ENCODE results near the gene SCMH1. TPM values are rescaled to one million over a fixed set of nuclear protein-coding genes. Genes with fewer than 3 reads are reported as not detected.

Gene SCMH1
- polyA plus RNA-seq, 3 donors = 39.0 to 44.2 (median 40.4) TPM

DNA sequence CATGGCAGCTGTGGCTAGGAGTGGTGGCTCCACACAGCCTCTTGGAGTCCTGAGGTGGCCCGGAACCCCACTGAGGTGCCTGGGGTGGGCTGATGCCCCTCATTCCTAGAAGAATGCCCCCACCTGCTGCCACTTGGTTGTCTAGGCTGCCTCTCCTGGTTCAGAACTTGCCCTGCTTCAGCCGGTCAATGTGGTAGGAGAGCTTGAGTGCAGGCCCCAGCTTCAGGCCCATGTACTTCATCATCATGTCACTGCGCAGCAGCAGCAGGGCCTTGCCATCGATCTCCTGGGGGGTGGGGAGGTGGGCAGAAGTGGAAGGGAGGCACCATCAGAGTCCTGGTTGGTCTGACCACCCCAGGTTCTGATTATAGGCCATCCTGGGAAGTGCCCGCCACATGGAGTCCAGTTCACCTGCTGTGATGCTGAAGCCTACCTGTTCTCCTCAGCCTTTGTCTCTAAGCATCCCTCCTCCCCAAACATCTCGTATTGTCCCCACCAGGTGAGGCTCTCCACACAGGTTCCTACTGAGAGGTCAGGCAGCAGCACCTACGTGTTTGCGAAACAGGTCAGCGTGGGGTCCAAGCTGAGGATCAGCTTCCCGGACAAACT is 214.0 kb downstream of the SCMH1 start:
- DNase-seq = no peak

DNA sequence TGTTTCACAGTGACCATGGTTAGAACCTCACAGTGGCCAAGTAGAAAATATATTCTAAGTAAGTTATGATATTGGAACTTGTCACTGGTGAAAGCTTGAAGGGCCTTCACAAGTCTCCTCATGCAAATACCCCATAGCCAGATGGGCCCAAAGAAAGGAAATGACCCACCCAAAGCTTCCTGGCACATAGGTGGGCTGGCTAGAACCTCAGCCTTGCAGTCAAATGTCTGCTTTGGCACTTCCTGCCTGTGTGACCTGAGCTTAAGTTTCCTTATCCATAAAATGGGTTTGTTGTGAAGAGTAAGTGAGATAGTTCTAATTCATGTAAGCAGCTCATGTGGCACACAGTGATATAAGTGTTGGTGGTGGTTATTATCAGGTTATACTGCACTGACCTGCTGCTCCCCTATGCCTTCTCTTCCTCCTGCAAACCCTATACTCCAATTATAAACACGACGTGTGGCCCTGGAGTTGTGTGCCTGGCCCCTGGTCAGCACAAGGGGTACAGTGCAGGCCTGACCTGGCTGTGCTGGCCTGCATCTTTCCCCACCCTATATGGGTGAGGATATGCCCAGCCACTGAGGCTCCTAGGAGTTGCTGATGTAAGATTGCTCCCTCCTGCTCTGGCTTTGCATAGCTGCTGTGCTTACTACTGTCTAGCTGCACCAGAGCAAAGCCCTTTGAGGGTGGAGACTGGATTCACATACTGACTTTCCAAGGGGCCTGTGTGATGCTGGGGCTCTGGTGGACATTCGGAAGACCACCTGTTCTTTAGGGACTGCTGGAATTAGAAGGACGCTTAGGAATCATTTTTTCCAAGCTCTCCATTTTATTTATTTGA is 215.9 kb downstream of the SCMH1 start:
- no peak for DNase-seq

DNA sequence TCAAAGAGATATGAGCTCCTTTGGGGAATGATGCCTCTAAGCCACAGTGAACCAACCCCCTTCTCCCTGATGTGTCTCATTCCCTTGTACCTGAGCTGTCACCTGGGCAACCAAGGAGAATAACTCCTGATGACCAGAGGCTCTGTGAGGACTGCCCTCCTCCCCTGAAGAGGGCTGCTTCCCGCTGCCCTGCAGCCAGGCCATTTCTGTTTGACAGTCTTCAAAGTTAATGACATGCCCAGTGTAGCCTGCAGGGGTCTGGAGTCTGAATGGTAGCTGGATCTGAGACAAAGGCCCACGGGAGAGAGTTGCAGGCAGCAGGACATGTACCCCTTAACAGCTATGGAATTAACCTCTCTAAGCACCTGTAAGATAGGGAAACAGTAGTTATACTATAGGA is 217.2 kb downstream of the SCMH1 start:
- no peak for DNase-seq

DNA sequence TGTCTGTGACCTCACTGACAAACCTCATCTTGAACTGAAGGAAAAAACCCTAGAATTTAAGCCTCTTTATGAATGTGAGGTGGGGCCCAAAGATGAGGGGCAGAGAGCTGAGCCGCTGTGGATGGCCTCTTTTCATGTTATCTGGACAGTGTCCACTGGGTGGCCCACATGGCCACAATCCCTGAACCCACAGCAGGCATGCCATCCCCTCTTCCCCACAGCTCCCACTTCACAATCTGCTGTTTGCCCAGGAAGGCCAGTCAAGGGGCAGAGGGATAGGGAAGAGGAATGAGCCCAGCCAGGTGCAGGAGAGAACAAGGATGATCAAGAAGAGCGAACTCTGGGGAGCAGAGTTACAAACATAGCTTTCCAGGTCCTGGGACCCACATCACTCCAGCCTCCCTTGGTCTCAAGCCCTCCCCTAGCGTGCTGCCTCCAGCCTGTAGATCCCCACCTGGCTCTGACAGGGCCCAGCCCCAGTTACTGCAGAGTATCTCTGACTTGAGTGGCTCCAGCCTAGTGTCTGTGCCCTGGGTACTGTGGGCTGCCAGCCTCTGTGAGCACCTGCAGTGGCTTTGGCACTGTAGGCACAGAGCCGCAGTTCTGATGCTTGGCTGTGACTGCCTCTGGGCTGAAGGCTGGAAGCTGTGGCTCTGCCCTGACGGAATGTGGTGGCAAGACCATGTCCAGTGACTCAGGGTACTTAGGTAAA is 218.7 kb downstream of the SCMH1 start:
- DNase-seq = no peak

DNA sequence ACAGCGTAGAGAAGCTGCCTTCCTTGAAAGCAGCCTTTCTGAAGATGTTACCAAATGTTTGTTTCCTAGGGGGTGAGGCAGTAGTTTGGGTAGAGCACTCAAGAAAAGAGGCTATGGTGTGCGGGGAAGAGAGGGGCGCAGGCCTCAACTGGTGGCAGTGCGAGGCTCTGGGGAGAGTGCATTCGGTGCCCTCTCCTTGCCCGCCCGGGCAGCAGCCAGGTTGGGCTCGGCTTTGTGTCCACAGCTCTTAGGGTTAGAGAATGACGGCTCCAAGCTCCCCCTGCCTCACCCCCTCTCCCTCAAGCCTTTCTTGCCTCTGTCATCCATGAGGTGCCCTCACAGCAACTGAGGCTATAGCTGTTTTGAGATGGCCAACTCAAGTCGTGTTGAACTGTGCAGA is 219.7 kb downstream of the SCMH1 start:
- DNase-seq = no peak

DNA sequence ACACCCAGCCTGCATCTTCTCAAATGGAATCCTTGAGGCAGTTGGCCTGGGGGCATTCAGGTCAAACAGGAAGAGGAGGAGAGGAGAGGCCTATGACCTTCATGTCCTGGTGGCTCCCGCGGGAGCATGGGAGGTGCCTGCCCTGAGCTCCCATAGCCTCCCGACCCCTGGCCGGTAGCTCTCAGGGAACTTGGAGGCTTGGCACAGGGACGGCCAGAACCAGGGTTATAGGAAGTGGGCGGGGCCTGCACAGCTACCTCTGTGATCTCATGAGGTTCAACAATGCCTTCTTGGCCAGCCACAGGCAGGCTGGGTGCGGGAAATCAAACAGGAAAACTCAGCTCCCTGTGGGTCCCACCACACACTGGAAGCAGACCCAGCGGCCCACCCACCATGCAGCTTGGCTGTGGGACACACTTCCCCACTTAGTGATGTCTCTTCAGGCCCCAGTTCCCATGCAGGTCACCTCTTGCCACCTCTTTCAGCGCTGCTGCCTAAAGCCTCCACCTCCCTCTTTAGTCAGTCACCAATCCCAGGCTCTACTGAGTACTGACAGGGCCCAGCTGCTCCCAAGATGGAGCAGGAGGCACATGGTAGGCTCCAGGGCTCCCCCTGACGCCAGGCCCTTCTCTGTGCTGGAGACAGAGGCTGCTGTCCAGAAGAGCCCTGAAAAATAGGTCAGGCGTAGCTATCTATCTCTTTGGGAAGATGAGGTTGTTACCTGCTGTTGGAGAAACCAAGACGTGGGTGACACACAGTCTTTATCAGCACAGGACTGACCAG is 220.4 kb downstream of the SCMH1 start, which contains the start of gene SLFNL1:
Gene SLFNL1 (minus strand): TSS at position 200 of the 783 bp plus-strand sequence. CDS start 1,065 bp downstream, outside the sequence.
- DNase-seq = peak; percentile 68

DNA sequence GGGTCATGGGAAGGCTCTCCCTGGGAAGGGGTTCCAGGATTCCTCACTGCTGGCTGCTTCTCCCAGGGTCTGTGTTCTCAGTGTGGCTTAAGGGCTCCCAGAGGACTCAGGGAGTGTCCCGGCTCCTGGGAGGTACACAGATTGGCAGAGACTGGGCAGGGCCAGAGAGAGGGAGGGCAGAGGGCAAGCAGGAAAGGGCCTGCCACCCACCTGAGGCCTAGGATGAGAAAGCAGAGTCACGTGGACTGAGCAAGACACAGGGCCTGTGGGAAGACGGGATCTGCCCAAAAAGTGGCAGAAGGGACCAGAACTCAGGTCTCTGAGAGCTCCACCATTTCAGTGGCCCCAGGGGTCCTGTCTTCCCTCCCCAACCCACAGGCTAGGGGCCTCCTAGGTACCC is 221.5 kb downstream of the SCMH1 start:
- no peak for DNase-seq

DNA sequence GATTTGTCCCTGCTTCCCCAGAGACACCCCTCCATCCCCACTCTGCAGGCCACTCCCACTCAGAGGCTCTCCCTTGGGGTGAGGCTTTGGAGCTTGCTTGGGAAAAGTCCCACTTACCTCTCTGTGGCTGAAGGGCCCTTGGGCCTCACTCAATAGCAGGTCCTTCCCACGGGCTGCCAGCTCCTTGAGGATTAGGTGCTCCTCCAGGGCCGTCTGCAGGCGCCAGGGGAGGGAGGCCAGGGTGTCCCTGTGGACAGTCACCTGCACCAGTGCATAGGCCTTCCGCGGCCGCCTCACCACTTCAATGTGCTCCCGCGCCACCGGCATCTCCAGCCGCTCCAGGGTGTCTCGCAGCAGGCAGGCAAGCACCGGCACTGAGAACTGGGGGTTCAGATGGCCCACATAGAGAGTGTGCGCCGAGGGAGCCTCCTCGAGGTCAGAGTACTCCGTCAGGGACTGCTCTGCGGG is 222.0 kb downstream of the SCMH1 start:
- DNase-seq = no peak

DNA sequence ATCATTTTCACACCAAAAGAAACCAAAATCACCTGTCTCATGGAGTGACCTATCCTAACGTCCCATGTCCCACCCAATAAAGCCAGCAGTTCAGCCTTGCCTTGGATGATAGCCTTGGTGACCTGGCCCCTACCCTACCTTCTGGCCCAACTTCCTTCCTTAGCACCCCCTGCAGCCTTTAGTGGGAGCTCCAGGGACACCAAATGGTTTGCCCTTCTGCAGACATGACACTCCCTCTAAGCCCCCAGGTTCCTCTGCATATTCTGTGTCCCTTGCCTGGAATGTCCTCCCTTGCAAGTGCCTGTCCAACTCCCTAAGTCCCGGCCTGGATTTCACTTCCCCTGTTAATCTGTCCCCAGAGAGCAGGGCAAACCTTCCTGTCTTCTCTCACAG is 222.8 kb downstream of the SCMH1 start:
- no peak for DNase-seq

DNA sequence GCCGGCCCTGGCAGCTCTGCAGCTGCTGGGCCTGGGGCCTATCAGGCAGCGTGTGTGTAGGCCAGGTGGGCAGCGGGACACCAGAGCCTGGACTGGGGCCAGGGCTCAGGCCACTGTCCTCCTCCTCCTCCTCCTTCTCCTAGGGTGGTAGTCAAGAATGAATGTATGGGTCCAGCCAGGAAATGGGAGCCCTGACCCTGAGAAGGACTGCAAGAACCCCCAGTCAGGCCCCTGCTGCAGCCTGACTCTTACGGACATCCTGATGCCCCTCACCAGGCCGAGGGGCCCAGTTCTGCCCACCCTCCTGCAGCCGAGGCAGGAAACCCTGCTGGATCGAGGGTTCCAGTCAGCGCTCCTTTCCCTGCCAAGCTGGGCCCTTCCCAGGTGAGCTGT is 224.1 kb downstream of the SCMH1 start:
- no peak for DNase-seq

DNA sequence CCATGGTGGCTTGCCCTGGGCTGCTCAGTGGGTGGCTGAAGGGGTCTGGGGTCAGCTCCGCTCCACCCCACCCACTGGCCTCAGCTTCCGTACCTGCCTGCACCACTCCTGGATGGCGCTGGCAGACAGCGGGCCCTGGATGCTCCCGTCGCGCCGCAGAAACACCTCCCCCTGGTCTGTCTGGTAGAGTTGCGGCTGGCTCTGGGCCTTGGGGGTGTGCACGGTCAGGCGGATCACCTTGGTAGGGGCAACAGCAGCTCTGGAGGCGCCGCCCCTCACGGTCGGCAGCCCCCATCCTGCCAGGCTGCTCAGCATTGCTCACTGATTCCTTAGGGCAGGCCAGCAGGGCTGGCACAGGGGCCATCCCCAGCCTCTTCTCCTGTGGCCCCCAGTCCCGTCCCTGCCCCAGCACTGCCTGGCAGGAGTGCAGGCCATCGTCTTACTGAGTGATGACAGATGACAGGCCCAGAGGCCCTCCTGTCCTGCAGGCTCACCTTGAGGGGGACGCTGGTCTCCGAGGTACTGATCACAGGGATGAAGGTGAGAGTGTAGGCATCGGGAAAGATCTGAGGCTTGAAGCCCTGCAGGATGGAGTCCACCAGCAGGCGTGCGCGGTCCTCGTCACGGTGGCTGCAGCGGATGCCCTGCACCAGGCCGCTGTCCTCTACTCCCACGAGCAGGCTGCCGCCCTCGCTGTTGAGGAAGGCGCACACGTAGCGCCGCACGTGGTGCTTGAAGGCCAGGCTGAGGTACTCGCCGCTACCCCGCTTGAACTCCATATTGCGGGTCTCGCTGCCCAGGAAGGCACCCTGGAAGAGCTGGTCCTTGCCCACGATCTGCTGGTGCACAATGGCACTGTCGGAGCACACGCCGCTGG is 224.7 kb downstream of the SCMH1 start:
- no peak for DNase-seq

DNA sequence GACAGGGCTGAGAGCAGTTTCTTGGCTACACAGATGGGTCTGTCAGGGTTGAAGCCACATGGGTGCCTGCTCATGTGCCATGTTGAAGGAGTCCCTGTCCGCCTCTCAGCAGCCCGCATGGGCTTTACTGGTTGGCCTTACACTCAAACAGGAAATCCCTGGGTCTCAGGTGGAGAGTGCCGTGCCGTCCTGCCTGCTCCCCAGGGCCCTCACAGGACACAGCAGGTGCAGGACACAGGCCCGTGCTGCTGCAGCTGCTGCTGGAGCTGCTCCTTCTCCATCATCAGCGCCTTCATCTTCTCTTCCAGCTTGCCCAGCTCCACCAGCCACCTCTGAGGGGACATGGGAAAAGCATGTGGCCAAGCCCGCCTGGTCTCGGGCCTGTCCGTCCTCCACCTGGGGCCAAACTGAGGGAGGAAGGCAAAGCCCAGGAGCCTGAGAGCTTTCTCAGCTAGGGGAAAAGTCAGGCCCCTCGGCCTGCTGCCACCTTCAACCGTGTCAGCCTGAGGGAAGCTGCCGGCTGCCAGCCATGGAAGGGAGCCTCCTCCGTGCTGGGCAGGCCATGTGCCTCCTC is 226.1 kb downstream of the SCMH1 start:
- DNase-seq = no peak

DNA sequence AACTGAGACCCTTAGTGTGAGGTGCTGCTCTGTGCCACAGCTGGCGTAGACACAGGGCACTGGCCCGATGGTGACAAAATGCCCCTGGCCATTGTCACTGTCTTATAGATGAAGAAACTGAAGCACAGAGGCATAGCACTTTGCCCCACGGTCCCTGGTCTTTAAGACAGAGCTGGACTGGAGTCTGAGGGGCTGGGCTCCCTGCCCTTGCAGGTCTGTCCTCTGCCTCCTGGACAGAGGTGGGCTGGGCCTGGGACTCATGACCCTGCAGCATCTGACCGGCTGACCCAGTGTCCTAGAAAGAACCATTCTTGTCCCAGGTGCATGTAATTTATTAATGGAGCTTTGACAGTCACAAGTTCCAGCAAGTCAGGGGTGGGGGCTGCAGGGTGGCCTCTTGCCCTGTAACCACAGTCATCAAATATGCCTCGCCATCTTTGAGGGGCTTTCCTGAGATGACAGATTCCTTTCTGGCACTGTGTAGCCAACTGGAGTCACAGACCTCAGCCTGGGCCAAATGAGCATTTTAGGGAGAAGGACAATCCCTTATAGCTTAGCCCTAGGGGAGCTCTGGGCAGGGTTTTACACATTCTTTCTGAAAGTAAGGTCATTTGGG is 226.7 kb downstream of the SCMH1 start:
- no peak for DNase-seq

DNA sequence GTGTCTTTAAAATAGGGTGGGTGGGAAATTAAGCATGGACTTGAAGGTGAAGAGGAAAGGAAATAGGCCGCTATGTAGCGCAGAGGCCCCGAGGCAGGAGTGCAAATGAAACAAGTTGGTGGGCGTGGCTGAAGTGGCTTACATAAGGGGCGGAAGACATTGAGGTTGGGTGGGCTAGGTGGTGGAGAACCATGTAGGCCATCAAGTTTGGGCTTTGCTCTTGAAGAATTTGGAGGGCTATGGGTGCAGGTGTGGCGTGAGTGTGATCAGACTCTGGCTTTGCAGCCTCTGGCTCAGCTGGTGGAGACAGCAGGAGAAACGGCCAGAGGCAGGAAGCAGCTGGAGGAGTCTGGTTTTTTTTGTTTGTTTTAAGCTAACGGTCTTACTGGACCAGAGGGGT is 227.2 kb downstream of the SCMH1 start:
- DNase-seq = no peak

DNA sequence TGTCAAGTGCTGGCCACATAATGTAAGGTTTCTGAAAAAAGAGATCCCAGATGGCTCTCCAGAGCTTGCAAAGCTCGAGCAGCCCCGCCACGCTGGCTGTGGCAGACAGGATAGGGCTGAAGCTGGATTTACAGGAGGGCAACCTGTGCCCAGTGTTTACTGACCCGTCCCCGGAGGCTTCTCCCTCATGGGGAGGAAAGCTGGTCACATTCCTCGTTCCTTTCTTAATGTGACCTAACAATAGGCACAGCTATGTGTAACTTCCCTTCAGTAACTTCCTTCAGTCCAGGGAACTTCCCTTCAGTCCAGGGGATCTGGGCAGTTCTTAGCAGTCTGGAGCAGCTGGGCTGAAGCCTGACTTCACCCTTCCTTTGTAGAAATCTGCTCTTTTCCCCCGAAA is 228.3 kb downstream of the SCMH1 start:
- DNase-seq = no peak

DNA sequence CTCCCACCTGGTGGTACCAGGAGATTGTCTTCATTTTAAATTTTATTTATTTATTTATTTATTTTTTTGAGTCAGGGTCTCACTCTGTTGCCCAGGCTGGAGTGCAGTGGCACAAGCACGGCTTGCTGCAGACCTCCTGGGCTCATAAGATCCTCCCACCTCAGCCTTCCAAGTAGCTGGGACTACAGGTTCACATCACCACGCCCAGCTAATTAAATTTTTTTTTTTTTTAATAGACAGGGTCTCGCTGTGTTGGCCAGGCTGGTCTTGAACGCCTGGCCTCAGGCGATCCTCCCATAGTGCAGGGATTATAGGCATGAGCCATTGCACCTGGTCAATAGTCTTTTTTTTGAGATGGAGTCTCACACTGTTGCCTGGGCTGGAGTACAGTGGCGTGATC is 229.1 kb downstream of the SCMH1 start:
- no peak for DNase-seq

DNA sequence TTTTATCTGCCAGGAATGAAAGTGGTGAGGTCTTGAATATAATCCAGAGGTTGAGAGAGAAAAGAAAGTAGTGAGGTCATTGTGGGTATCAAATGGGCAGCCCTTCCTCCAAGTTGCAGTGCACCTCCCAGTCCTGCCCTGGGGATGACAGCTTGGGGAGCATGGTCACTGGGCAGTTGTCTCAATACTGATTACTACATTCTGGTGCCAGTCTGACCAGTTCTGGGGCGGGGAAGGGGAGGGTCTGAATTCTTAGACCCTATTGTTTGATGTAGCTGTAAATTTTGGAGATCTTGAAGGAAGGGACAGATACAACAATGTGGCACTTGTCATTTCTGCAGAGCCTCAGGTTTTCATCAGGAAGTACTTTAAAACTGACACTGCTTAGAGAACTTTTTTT is 231.8 kb downstream of the SCMH1 start:
- DNase-seq = no peak

DNA sequence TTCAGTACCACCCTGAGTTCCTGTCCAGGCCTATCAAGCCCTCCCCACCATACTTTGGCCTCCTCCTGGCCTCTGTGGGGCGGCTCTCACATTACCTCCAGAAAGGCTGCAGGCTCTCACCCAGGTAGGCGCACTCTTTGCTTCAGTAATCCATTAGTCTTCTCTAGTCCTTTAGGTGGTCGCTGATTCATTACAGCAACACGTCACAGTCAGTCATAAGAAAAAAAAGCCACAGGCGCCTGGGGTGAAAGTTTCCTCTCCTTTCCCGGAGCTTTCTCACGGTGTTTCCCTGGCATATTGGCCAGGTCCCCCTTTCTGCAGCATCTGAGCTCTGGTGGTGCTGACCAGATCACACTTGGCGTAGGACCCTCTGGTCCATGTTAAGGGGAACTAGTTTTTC is 232.6 kb downstream of the SCMH1 start:
- DNase-seq = no peak

DNA sequence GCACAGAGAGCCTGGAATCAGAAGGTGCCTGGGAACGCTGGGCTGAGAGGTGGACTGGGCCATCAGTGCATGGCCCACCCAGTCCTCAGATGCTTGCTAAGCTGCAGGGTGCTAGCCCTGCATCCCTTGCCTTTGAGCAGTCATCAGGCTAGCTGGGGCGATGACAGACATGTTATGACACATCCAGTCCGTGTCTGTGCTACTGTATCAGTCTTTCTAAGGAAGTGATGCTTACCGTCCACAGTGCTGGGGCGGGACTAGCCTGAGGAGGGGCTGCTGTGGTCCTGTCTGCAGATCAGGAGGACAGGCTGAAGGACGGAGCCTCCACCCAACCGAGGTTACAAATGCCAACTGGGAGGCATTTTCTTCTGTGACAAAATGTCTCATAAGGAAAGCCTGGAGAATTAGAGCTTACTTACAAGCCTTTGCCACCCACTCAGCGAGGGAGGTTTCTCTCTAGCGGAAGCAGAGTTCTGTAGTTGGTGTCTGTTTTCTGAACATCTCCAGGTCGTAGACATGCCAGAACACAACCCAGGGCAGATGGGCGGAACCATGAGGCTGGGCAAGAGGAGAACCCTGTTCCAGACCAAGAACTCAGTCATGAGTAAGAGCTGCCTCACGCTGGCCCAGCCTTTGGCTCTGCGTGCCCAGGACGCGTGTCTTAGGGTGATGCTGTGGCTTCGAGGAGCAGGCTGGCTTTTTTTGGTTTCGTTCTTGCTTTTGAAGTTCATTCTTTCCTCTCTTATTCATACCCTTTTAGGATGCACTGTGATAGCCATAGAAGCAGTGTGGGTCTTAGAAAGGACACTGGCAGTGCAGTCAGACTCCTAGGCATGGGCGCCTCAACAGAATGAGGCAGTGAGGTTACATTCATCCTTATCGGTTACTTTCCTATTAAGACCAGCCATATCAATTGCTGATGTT is 234.9 kb downstream of the SCMH1 start:
- no peak for DNase-seq
